ENCODE results near the gene SLC9A1. TPM values are rescaled to one million over a fixed set of nuclear protein-coding genes. Genes with fewer than 3 reads are reported as not detected.

The SLC9A1 gene
- total RNA-seq, 2 experiments from 2014 or later: 14.2 to 19.0 TPM

DNA sequence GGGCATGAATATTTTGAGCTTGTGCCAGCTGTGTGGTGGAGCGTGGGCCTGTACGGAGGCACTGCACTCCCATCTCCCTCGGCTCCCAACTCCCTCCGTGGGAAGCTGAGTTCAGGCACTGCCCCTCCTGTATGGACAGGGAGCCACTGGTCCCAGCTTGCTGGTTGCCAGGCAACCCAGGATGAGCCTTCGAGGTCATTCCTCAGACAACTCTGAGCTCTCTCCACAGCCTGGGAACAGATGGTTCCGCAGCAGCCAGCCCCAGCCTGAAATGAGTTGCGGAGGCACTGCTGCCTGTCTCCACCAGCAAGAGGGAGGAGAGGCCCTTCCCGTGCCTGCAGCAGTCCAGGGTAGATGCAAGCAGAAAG, 83.9 kb downstream of the SLC9A1 start:
- Histone ChIP-seq H3K27ac (ENCODE audit: low read depth in 1 of 2, low read length in 2 of 2) (no peak overlapping the region), H3K36me3 (ENCODE audit: insufficient read depth, low read length) (no peaks in the 10 kb centered on the region), H3K9me3 (ENCODE audit: control insufficient read depth in 1 of 2, insufficient read depth in 1 of 2, low read length in 2 of 2) (peaks cover 0 to 4% of the 10 kb centered on the region in 2 experiments), H3K27me3 (ENCODE audit: control insufficient read depth in 1 of 2, insufficient read depth in 2 of 2, low read length in 2 of 2) (peaks cover 0 to 2% of the 10 kb centered on the region in 2 experiments), H3K4me1 (ENCODE audit: insufficient read depth, low read length) (no peaks in the 10 kb centered on the region), H3K4me3 (ENCODE audit: low read length) (no peak overlapping the region)
- DNase-seq: no peak
- intact Hi-C loops (cut with DNase I, micrococcal nuclease): no loop called here
- Mint-ChIP-seq H3K27me3 (no peaks in the 10 kb centered on the region), H3K4me3 (no peak overlapping the region), H3K27ac (no peak overlapping the region), H3K9me3 (no peaks in the 10 kb centered on the region), H3K36me3 (ENCODE audit: low read depth) (no peaks in the 10 kb centered on the region), H3K4me1 (ENCODE audit: low read depth) (no peaks in the 10 kb centered on the region)
- TF ChIP-seq, protein P1, sequence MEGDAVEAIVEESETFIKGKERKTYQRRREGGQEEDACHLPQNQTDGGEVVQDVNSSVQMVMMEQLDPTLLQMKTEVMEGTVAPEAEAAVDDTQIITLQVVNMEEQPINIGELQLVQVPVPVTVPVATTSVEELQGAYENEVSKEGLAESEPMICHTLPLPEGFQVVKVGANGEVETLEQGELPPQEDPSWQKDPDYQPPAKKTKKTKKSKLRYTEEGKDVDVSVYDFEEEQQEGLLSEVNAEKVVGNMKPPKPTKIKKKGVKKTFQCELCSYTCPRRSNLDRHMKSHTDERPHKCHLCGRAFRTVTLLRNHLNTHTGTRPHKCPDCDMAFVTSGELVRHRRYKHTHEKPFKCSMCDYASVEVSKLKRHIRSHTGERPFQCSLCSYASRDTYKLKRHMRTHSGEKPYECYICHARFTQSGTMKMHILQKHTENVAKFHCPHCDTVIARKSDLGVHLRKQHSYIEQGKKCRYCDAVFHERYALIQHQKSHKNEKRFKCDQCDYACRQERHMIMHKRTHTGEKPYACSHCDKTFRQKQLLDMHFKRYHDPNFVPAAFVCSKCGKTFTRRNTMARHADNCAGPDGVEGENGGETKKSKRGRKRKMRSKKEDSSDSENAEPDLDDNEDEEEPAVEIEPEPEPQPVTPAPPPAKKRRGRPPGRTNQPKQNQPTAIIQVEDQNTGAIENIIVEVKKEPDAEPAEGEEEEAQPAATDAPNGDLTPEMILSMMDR (IDR thresholded peaks at IDR 0.05): no peak
- ChIA-PET CTCF (interaction anchor here (1.0 kb wide), 1 partner anchor 25 kb away, joined by 5 read pairs; no protein-coding TSS in a partner anchor), POLR2A (no interaction called here)
- no peak for ATAC-seq (ENCODE audit: poor library complexity)

DNA sequence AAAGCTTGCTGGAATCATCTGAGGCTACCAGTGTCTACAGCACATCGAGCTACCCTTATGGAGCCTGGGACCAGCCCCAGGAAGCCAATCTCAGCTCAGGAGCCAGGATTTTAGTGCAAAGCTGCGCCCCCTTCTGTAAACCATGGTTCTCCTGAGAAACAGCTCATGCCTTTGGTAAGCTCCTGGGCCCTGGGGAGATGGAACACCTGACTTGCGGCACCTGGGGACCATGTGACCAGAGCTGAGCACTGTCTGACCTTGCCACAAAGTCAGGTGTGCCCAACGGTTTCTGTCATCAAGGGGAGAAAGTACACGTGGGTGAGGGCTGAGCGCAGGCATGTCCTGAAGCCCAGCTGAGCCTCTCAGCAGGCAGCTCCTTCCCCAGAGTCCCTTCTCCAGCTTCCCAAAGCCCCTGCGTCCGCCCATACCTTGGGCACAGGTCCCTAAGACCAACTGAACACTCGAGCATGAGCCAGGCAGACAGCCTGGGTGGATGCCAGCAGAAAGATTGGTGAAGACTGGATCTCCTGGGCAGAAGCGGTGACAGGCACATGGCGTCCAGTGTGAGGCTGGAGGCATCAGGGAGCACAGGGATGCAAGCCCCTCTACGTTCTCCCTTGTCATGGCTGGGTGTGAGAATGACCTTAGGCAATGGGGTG, 84.4 kb downstream of the SLC9A1 start:
- TF ChIP-seq, protein P1 (IDR thresholded peaks at IDR 0.05): no peak
- Mint-ChIP-seq H3K4me3 (no peak overlapping the region), H3K36me3 (ENCODE audit: low read depth) (no peaks in the 10 kb centered on the region), H3K9me3 (no peaks in the 10 kb centered on the region), H3K27me3 (no peaks in the 10 kb centered on the region), H3K4me1 (ENCODE audit: low read depth) (no peaks in the 10 kb centered on the region), H3K27ac (no peak overlapping the region)
- intact Hi-C loops (cut with DNase I, micrococcal nuclease): no loop called here
- Histone ChIP-seq H3K27ac (ENCODE audit: low read depth in 1 of 2, low read length in 2 of 2) (no peak overlapping the region), H3K27me3 (ENCODE audit: control insufficient read depth in 1 of 2, insufficient read depth in 2 of 2, low read length in 2 of 2) (peaks cover 0 to 2% of the 10 kb centered on the region in 2 experiments), H3K4me3 (ENCODE audit: low read length) (no peak overlapping the region), H3K9me3 (ENCODE audit: control insufficient read depth in 1 of 2, insufficient read depth in 1 of 2, low read length in 2 of 2) (peaks cover 0 to 4% of the 10 kb centered on the region in 2 experiments), H3K36me3 (ENCODE audit: insufficient read depth, low read length) (no peaks in the 10 kb centered on the region), H3K4me1 (ENCODE audit: insufficient read depth, low read length) (no peaks in the 10 kb centered on the region)
- ChIA-PET POLR2A (no interaction called here), CTCF (interaction anchor here (1.0 kb wide), 1 partner anchor 25 kb away, joined by 5 read pairs; no protein-coding TSS in a partner anchor)
- DNase-seq (no peak), ATAC-seq (ENCODE audit: poor library complexity) (no peak)

DNA sequence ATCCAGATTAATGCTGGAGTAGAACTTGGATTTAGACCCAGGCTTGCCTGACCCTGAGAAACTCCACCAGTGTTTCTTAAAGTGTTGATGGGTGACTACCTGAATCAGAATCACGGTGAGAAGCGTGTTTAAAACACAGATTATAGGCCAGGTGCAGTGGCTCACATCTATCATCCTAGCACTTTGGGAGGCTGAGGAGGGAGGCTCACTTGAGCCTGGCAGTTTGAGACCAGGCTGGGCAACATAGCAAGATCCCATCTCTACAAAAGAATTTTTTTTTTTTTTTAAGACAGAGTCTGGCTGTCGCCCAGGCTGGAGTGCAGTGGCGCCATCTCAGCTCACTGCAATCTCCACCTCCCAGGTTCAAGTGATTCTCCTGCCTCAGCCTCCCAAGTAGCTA, 86.0 kb downstream of the SLC9A1 start:
- Mint-ChIP-seq H3K9me3 (no peaks in the 10 kb centered on the region), H3K36me3 (ENCODE audit: low read depth) (no peaks in the 10 kb centered on the region), H3K27me3 (no peaks in the 10 kb centered on the region), H3K4me1 (ENCODE audit: low read depth) (no peaks in the 10 kb centered on the region), H3K27ac (no peak overlapping the region), H3K4me3 (no peak overlapping the region)
- Histone ChIP-seq H3K27ac (ENCODE audit: low read depth in 1 of 2, low read length in 2 of 2) (no peak overlapping the region), H3K36me3 (ENCODE audit: insufficient read depth, low read length) (no peaks in the 10 kb centered on the region), H3K27me3 (ENCODE audit: control insufficient read depth in 1 of 2, insufficient read depth in 2 of 2, low read length in 2 of 2) (peaks cover 0 to 2% of the 10 kb centered on the region in 2 experiments), H3K9me3 (ENCODE audit: control insufficient read depth in 1 of 2, insufficient read depth in 1 of 2, low read length in 2 of 2) (peaks cover 0 to 4% of the 10 kb centered on the region in 2 experiments), H3K4me1 (ENCODE audit: insufficient read depth, low read length) (no peaks in the 10 kb centered on the region), H3K4me3 (ENCODE audit: low read length) (no peak overlapping the region)
- POLR2A ChIA-PET: no interaction called here
- DNase-seq (no peak), ATAC-seq (ENCODE audit: poor library complexity) (no peak)
- CTCF ChIA-PET: no interaction called here
- TF ChIP-seq, protein P1 (IDR thresholded peaks at IDR 0.05): no peak
- intact Hi-C loops (cut with DNase I, micrococcal nuclease): no loop called here
